Uterus (tissue), 2 donors: Measurements from ENCODE around the gene SCUBE1.

Source experiments
- POLR2A ChIP-seq, 2 donors: fragments of 450-650 bp; IDR thresholded peaks; one replicate each; pipeline ENCODE4 v1.6.1; 2016; ENCODE audit warnings: antibody characterized with exemption in 2 of 2, mild to moderate bottlenecking in 1 of 2, moderate library complexity in 1 of 2
- TF ChIP-seq, protein P1 (sequence below), 4 experiments: fragments of 200-600 bp in 2 of 4; fragments of 450-650 bp in 2 of 4; sonication (generic) in 2 of 4; IDR thresholded peaks; one replicate each; pipeline ENCODE4 v1.5.1; 2016 to 2019; ENCODE audit warnings: antibody characterized with exemption in 4 of 4, mild to moderate bottlenecking in 2 of 4, moderate library complexity in 1 of 4

DNA sequence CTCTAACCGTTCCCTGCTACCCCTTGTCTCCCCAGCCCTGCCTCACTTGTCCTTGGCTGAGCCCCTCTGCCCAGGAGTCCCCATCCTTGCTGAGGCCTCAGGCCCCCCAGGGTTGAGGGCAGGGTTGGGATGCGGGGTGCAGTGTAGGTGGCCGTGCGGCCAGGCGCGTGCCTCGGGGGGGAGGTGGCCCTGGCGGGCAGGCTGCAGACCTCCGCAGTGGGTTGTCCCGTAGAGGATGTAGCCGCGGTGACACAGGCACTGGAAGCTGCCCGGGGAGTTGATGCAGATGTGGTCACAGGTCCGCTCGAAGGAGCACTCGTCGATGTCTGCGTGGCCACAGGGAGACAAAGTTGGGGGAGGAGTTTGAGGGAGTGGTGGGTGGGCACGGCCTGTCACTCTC is 114.3 kb downstream of the SCUBE1 start:
- TF ChIP-seq, protein P1, sequence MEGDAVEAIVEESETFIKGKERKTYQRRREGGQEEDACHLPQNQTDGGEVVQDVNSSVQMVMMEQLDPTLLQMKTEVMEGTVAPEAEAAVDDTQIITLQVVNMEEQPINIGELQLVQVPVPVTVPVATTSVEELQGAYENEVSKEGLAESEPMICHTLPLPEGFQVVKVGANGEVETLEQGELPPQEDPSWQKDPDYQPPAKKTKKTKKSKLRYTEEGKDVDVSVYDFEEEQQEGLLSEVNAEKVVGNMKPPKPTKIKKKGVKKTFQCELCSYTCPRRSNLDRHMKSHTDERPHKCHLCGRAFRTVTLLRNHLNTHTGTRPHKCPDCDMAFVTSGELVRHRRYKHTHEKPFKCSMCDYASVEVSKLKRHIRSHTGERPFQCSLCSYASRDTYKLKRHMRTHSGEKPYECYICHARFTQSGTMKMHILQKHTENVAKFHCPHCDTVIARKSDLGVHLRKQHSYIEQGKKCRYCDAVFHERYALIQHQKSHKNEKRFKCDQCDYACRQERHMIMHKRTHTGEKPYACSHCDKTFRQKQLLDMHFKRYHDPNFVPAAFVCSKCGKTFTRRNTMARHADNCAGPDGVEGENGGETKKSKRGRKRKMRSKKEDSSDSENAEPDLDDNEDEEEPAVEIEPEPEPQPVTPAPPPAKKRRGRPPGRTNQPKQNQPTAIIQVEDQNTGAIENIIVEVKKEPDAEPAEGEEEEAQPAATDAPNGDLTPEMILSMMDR (IDR thresholded peaks at IDR 0.05), result no peak
- no peak for TF ChIP-seq POLR2A (IDR thresholded peaks at IDR 0.05)
